Spinal cord (tissue), 10 donors: ENCODE data around the gene KCND3. TPM values are rescaled to one million over a fixed set of nuclear protein-coding genes. Genes with fewer than 3 reads are reported as not detected.

Experiments
- DNase-seq, 6 donors: peaks; one replicate each; pipeline versions ENCODE4 v3.0.0 to v3.0.0-alpha.2; 2013 to 2015; ENCODE audit warnings: low spot score in 6 of 6, low read depth in 4 of 6
- H3K27ac ChIP-seq: one replicate; pipeline ENCODE4 v1.5.1; 2013; ENCODE audit warnings: low read depth, low read length, control low read depth
- H3K27me3 ChIP-seq: one replicate; pipeline ENCODE4 v1.6.1; 2013; ENCODE audit warnings: low read length; ENCODE audit not compliant: control insufficient read depth, insufficient read depth
- H3K36me3 ChIP-seq: one replicate; pipeline ENCODE4 v1.6.1; 2013; ENCODE audit warnings: low read length; ENCODE audit not compliant: control insufficient read depth, insufficient read depth
- H3K4me1 ChIP-seq: one replicate; pipeline ENCODE4 v1.6.1; 2013; ENCODE audit warnings: low read length; ENCODE audit not compliant: control insufficient read depth, insufficient read depth
- H3K4me3 ChIP-seq: one replicate; pipeline ENCODE4 v1.5.1; 2013; ENCODE audit warnings: low read depth, low read length, control low read depth
- H3K9me3 ChIP-seq: one replicate; pipeline ENCODE4 v1.6.1; 2013; ENCODE audit warnings: low read length; ENCODE audit not compliant: control insufficient read depth, insufficient read depth
- WGBS: methylation state at CpG from one replicate; pipeline ENCODE4 v1.1.5; 2013; ENCODE audit warnings: missing lambda C conversion rate; ENCODE audit not compliant: insufficient coverage; 5-methylcytosine and 5-hydroxymethylcytosine counted together
- polyA plus RNA-seq, 2 donors: library from polyadenylated mRNA; unstranded; fragments of 120-200 nt; gene quantifications; one replicate each; pipeline ENCODE4 v1.2.1, GENCODE V29; 2013; ENCODE audit not compliant: insufficient read length in 2 of 2
- total RNA-seq, 2 donors: library from RNA; depleted of rRNA in 1 of 2; stranded (reverse); fragments of 120-200 nt in 1 of 2; fragments of >200 nt in 1 of 2; gene quantifications; one replicate each; pipeline versions ENCODE4 v1.2.3 to v1.2.4, GENCODE V29; 2013 to 2014
- donor health status: healthy.

KCND3 gene
- total and polyA plus RNA-seq, 4 donors: 9.5 to 35.8 (median 23.3) TPM

GRCh38 chr1:111735321-111735720 is 254.1 kb downstream of the KCND3 start:
- Histone ChIP-seq H3K4me1 (peaks cover 80% of the 10 kb centered on the region), H3K36me3 (peaks cover 12% of the 10 kb centered on the region), H3K4me3 (no peak overlapping the region), H3K27ac (no peak overlapping the region), H3K9me3 (no peaks in the 10 kb centered on the region), H3K27me3 (no peaks in the 10 kb centered on the region)
- DNase-seq: no peak
- 46% methylated on average over 1 of the region's 4 CpGs for WGBS

DNA sequence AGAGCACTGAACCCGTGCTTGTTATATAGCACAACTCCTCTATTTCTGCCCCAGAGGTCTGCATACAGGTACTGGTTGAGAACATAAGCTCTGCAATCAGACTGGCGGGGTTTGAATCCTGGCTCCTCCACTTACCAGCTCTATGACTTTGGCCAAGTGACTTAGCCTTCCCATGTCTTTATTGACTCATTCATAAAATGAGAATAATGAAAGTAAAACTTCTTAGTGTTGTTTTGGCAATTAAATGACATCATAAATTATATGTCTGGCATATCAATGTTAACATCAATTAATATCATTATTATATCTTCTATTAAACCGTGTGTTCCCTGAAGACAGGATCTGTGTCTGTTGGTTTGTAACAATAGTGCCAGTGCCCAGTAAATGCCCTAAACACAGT is 254.6 kb downstream of the KCND3 start:
- peak overlapping the region; percentile 2 for H3K27ac ChIP-seq
- H3K4me3 ChIP-seq: no peak overlapping the region
- peaks cover 80% of the 10 kb centered on the region for H3K4me1 ChIP-seq
- H3K27me3 ChIP-seq: no peaks in the 10 kb centered on the region
- no peaks in the 10 kb centered on the region for H3K9me3 ChIP-seq
- peaks cover 12% of the 10 kb centered on the region for H3K36me3 ChIP-seq
- no peak for DNase-seq
- WGBS: 80% methylated on average over 1 of the region's 3 CpGs

DNA sequence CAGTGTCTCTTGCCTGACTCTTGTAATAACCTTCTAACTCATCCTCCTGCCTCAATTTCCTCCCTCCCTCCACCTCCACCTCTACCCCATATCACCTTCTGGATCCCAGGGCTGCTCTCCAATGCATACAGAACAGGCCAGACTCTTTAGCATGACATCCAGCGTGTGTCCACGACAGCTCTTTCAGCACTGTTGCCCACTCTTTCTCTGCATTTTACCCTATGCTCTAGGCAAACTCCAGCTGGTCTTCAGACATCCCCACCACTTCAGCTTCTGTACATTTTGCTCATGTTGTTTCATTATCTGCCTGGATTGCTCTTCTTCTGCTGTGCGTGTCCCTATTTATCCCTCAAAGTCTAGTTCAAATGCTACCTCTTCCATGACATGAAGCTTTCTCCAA is 255.0 kb downstream of the KCND3 start:
- Histone ChIP-seq H3K36me3 (peaks cover 14% of the 10 kb centered on the region), H3K9me3 (no peaks in the 10 kb centered on the region), H3K27ac (peak overlapping the region; percentile 4), H3K27me3 (no peaks in the 10 kb centered on the region), H3K4me1 (peaks cover 80% of the 10 kb centered on the region), H3K4me3 (no peak overlapping the region)
- no peak for DNase-seq
- 62% methylated on average over 3 of the region's 3 CpGs for WGBS

GRCh38 chr1:111733992-111734341 is 255.5 kb downstream of the KCND3 start:
- H3K27me3 ChIP-seq: no peaks in the 10 kb centered on the region
- H3K9me3 ChIP-seq: no peaks in the 10 kb centered on the region
- H3K27ac ChIP-seq: peak overlapping the region; percentile 4
- WGBS: 34% methylated on average over 2 of the region's 5 CpGs
- H3K36me3 ChIP-seq: peaks cover 15% of the 10 kb centered on the region
- H3K4me3 ChIP-seq: no peak overlapping the region
- peaks cover 82% of the 10 kb centered on the region for H3K4me1 ChIP-seq
- DNase-seq: no peak

GRCh38 chr1:111733183-111733991 is 256.1 kb downstream of the KCND3 start:
- Histone ChIP-seq H3K36me3 (peaks cover 15% of the 10 kb centered on the region), H3K27ac (peak overlapping the region; percentile 47), H3K9me3 (no peaks in the 10 kb centered on the region), H3K4me3 (no peak overlapping the region), H3K27me3 (no peaks in the 10 kb centered on the region), H3K4me1 (peaks cover 80% of the 10 kb centered on the region)
- 19% methylated on average over 8 of the region's 9 CpGs for WGBS
- peak in 4 of 6 donors; percentile 74 to 93 (median 83) for DNase-seq

- Histone ChIP-seq H3K27ac (peak overlapping the region; percentile 47), H3K27me3 (no peaks in the 10 kb centered on the region), H3K9me3 (no peaks in the 10 kb centered on the region), H3K36me3 (peaks cover 15% of the 10 kb centered on the region), H3K4me3 (no peak overlapping the region), H3K4me1 (peaks cover 74% of the 10 kb centered on the region)
- no peak for DNase-seq
- WGBS: 85% methylated on average over 7 of the region's 7 CpGs
Measured at GRCh38 chr1:111732718-111733117, 256.8 kb downstream of the KCND3 start.

GRCh38 chr1:111731956-111732355 is 257.5 kb downstream of the KCND3 start:
- no peak overlapping the region for H3K4me3 ChIP-seq
- no peaks in the 10 kb centered on the region for H3K27me3 ChIP-seq
- no peak for DNase-seq
- whole genome bisulfite sequencing: 84% methylated on average over 4 of the region's 6 CpGs
- H3K4me1 ChIP-seq: peaks cover 74% of the 10 kb centered on the region
- H3K27ac ChIP-seq: no peak overlapping the region
- no peaks in the 10 kb centered on the region for H3K9me3 ChIP-seq
- peaks cover 23% of the 10 kb centered on the region for H3K36me3 ChIP-seq

- peaks cover 74% of the 10 kb centered on the region for H3K4me1 ChIP-seq
- H3K27ac ChIP-seq: no peak overlapping the region
- H3K36me3 ChIP-seq: peaks cover 34% of the 10 kb centered on the region
- H3K4me3 ChIP-seq: no peak overlapping the region
- no peaks in the 10 kb centered on the region for H3K27me3 ChIP-seq
- 77% methylated on average over 3 of the region's 4 CpGs for WGBS
- no peak for DNase-seq
- H3K9me3 ChIP-seq: no peaks in the 10 kb centered on the region
Measured at GRCh38 chr1:111730706-111731105, 258.8 kb downstream of the KCND3 start.

DNA sequence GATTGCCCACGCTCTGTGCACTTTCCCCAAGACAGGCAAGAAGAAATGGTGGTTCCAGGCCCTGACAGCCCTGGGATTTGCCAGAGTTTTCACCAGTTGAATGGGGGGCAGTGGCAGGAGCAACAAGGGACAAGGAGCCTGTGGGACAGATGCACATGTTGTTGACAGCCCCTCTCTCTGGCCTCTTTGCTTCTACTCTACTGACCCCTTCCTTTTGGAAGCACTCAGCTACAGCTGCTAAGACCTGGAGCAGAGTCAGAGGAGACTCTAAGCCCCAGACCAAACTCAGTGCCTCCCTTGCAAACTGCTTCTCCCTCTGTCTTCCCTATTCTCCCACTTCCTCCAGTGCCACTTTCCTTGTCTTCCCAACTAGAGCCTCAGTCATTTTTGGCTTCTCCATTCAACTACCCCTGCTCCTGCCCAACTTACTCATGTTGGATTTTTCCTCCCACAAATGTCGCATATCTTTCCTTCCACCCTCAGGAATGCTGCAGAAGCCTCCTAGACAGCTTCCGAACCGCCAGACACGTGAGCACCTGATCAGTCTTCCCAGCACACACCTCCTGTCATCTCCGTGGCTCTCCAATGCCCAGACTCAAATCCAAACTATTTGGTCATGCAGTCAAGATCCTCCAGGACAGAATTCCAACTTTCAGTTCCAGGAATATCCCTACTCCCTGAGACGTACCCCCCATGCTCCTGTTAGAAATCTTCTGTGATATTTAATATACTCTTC is 259.4 kb downstream of the KCND3 start:
- H3K4me3 ChIP-seq: no peak overlapping the region
- H3K27me3 ChIP-seq: no peaks in the 10 kb centered on the region
- no peaks in the 10 kb centered on the region for H3K9me3 ChIP-seq
- DNase-seq: no peak
- H3K27ac ChIP-seq: no peak overlapping the region
- peaks cover 78% of the 10 kb centered on the region for H3K4me1 ChIP-seq
- H3K36me3 ChIP-seq: peaks cover 37% of the 10 kb centered on the region
- WGBS: 68% methylated on average over 6 of the region's 7 CpGs
